NCI-H446 (cell line): ENCODE results near the gene PLXNA4.

Experiments
- DNase-seq, 2 experiments: peaks; one replicate each; lab custom pipeline; 2025; lab: John Stamatoyannopoulos, UW

Gene PLXNA4

GRCh38 chr7:132261327-132262159, 314.7 kb downstream of the PLXNA4 start:
- DNase-seq = no peak

- no peak for DNase-seq
Observed at GRCh38 chr7:132258231-132258630, 318.0 kb downstream of the PLXNA4 start.

DNA sequence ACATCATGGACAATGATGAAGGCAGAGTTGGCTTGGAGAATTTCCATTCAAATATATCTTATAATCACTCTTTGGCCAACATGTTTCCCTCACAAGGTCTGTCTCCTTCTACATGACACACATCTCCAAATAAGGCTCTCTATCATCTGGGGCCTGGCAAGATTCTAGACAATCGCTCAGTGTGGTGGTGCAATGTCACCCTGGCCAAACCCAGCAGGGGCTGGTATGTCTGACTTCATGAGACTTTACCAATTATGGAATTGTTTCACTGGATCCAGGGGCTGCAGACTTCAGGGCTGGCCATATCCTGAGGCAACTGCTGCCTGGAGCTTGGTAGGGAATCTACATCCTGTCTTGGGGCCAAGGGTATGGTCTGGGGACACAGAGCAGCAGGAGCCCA, 319.0 kb downstream of the PLXNA4 start:
- no peak for DNase-seq

DNA sequence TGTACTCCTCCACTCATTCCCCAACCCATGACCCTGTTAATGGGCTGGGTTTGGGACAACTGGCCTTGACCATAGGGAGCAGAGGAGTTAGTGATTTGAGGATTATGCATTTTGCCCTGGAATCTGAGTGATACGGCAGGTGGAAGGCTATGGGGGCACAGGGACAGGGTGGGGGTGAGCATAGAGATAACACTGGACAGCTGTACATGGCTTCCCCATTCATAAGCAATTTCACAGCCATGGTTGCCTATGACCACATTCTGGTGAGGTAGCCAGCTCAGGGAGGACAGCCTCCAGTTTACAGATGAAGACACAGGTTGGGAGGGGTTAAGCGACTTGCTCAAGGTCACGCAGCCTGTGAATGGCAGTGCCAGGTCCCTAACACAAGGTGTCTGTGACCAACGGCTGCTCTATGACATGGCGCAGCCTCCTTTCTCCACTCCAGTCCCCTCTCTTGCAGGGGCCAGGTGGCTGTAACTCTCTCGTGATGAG, 319.5 kb downstream of the PLXNA4 start:
- DNase-seq = no peak

DNA sequence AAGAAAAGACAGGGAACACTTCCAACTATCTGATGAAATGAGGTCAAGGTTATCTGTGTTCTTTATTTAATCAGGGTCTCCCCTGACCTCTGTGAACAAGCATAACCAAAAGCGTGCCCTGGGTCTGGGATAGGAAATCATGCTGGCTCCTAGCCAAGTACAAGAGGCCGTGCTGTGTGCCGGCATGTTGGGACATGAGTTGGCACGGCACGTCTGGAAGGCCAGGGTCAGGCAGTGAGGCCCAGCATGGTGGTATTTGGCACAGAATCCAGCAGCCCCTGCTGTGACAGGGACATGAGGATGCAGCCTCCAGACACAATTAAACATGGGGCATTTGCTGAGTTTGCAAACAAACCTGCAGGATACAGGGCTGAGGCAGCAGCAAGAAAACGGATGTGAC, 320.4 kb downstream of the PLXNA4 start:
- peak in 1 of 2 experiments; percentile 48 for DNase-seq

- DNase-seq = no peak
Observed at GRCh38 chr7:132255115-132255797, 321.0 kb downstream of the PLXNA4 start.

GRCh38 chr7:132254455-132254854, 321.8 kb downstream of the PLXNA4 start:
- no peak for DNase-seq

DNA sequence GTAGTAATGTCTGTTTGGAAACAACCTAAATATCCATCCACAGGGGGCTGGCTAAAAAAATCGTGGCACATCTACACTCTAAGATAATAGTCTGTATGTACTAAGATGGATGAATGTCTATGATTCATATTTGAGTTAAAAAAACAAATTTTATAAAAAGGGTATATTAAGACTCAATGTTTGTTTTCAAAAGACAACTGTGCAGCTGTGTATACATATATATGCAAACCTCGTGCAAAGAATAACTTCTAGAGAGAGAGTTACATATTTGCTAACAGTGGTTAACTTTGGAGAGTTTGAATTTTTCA, 323.5 kb downstream of the PLXNA4 start:
- no peak for DNase-seq

GRCh38 chr7:132251327-132251659, 325.0 kb downstream of the PLXNA4 start:
- peak; percentile 36 to 86 for DNase-seq

GRCh38 chr7:132250480-132251326, 325.6 kb downstream of the PLXNA4 start:
- peak; percentile 8 to 51 for DNase-seq

DNA sequence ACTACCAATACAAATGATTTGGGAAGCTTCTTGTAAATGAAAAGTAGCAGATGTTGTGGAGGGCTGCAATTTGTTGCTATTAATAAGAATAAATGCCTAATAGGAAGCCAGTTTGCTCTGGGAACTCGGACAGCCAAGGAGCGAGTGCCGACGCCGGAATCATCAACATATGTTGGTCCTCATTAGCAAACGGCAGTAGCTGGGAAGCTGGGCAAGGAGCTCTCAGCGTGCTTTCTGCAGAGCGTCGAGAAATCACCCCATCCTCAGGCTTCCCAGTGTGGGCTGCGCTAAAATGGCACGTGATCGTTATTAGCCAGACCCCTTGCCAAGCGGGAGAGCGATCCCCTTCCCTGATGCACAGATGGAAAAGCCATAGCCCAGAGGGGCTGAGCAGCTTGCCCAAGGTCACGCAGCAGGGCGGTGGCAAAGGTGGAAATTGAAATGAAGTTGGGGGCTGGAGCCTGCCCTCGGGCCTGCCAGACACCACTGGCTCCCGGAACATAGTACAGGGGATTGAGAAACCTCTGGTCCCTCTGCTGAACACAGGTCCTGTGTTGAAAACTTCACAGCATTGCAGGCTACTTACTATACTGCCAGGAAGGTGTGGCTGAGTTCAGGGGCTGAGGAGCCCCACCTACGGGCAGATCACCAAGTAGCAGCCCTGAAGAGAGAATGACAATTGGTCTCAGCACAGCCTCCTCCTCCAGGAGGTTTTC, 326.9 kb downstream of the PLXNA4 start:
- peak in 1 of 2 experiments; percentile 66 for DNase-seq

GRCh38 chr7:132248841-132249240, 327.4 kb downstream of the PLXNA4 start:
- no peak for DNase-seq

GRCh38 chr7:132247995-132248618, 328.2 kb downstream of the PLXNA4 start:
- no peak for DNase-seq

DNA sequence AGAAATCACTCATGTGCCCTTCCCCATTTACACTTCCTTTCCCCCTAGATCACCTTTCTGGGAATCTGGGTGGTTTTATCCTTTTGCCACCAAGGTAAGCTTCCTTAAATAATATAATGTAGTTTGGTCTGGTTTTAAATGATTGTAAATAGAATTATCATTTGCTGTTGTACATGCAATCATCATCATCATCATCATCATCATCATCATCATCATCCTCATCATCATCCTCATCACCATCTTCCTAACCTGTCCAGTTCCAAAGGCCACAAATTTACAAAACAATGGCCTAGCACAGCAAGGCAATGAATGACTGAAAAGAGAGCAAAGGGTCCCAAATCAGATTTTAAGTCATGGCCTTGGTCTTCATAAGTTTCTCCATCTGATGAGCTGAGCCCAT, 329.7 kb downstream of the PLXNA4 start:
- DNase-seq = no peak

DNA sequence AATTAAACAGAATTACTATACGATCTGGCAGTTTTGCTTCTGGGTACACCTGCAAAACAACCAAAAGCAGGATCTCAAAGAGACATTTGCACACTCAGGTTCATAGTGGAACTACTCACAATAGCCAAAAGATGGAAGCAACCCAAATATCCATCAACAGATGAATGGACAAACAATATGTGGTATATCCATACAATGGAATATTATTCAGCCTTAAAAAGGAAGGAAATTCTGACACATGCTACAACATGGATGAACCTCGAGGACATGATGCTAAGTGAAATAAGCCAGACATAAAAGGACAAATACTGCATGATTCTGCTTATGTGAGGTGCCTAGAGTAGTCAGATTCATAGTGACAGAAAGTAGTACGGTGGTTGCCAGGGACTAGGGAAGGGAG, 330.7 kb downstream of the PLXNA4 start:
- DNase-seq = no peak

DNA sequence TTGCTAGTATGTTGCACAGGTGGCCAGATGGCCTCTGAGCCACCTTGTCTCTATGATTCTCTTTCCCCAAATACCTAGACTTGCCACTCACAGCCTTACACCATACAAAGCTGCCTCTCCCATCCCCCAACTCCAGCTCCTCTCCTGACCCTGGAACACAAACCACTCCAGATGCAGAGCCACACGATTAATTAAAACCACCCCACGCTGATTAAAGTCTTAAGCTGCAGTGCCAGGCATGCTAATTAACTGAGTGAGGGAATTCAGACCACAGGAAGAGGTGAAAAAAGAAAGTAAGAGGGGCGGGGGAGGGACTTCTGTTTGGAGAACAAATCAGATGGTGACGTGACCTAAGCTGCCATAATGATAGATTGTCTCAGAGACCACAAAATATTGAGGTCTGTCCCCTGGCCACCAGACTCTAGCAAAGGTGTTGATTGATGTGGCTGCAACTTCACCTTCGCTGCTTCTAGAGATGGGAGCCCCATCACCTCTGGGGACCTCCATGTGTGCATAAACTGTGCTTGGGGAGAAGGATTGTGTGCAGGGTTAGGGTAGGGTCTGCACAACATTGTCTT, 331.3 kb downstream of the PLXNA4 start:
- DNase-seq = no peak

- no peak for DNase-seq
Observed at GRCh38 chr7:132243463-132243862, 332.8 kb downstream of the PLXNA4 start.

DNA sequence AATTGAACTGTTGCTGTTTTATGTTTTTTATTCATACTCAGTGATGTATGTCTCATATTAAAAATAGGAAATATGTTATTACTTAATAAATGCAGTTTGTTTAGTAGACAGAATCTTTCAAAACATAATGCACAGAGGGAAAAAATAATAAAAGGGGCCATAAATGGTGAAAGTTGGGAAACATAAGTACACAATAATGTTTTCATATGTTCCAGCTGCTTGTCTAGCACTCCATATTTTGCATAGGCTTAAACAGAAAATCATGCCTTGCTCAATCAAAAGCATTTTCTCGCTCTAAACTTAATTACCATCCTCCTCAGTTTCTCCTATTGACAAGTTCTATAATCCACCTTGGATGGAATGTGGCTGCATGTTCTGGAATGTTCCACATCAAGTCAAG, 333.2 kb downstream of the PLXNA4 start:
- DNase-seq = no peak

DNA sequence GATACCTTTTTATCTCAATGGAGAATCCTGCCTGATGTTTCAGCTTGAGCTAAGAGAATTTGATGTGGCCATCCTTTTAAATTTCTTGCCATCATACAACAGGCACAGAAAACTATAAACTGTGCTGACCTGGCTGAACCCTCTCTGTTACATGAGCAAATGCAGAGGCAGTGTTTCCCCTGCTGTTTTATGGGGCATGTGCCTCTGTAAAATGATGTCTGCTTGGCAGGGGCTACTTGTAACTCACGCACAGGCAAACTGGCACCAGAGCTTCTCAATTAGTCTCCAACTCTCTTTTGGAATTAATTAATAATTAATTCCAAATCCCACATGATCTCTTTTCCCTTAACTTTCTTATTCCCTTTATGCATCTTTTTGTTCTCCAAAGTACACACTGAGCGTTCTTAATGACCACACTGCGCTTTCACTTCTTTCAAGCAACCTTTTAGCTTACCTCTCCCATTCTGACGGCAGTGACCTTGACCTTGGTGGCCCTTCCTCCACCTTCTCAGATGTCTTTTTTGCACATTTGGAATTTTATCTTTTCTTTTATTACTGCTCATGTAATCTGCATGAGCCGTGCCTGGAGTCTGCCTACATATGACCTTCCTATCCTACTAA, 334.0 kb downstream of the PLXNA4 start:
- DNase-seq = no peak

- DNase-seq = no peak
Observed at GRCh38 chr7:132240821-132241422, 335.3 kb downstream of the PLXNA4 start.
